ENCODE results near the gene KATNAL1. TPM values are rescaled to one million over a fixed set of nuclear protein-coding genes. Genes with fewer than 3 reads are reported as not detected.
A peak's percentile ranks its signal among the peaks of the same experiment; 100 is the strongest.

KATNAL1 gene
- total RNA-seq, 1 donor from 2014 or later, result 29.3 TPM

GRCh38 chr13:30173303-30173610, 134.1 kb downstream of the KATNAL1 start:
- H3K4me1 Mint-ChIP-seq (ENCODE audit: unreplicated experiment), result no peaks in the 10 kb centered on the region
- H3K4me3 Mint-ChIP-seq (ENCODE audit: unreplicated experiment), result no peak overlapping the region
- H3K9me3 Mint-ChIP-seq (ENCODE audit: unreplicated experiment), result no peaks in the 10 kb centered on the region
- H3K27ac Mint-ChIP-seq (ENCODE audit: unreplicated experiment), result no peak overlapping the region
- no peaks in the 10 kb centered on the region for H3K27me3 Mint-ChIP-seq (ENCODE audit: unreplicated experiment)
- no peaks in the 10 kb centered on the region for H3K36me3 Mint-ChIP-seq (ENCODE audit: unreplicated experiment)
- TF ChIP-seq, protein P1, sequence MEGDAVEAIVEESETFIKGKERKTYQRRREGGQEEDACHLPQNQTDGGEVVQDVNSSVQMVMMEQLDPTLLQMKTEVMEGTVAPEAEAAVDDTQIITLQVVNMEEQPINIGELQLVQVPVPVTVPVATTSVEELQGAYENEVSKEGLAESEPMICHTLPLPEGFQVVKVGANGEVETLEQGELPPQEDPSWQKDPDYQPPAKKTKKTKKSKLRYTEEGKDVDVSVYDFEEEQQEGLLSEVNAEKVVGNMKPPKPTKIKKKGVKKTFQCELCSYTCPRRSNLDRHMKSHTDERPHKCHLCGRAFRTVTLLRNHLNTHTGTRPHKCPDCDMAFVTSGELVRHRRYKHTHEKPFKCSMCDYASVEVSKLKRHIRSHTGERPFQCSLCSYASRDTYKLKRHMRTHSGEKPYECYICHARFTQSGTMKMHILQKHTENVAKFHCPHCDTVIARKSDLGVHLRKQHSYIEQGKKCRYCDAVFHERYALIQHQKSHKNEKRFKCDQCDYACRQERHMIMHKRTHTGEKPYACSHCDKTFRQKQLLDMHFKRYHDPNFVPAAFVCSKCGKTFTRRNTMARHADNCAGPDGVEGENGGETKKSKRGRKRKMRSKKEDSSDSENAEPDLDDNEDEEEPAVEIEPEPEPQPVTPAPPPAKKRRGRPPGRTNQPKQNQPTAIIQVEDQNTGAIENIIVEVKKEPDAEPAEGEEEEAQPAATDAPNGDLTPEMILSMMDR (IDR thresholded peaks at IDR 0.05), result no peak
- no peak for DNase-seq (ENCODE audit: extremely low spot score, unreplicated experiment)

GRCh38 chr13:30172593-30173302, 134.6 kb downstream of the KATNAL1 start:
- H3K36me3 Mint-ChIP-seq (ENCODE audit: unreplicated experiment), result no peaks in the 10 kb centered on the region
- no peak overlapping the region for H3K4me3 Mint-ChIP-seq (ENCODE audit: unreplicated experiment)
- TF ChIP-seq, protein P1 (IDR thresholded peaks at IDR 0.05), result no peak
- H3K9me3 Mint-ChIP-seq (ENCODE audit: unreplicated experiment), result no peaks in the 10 kb centered on the region
- DNase-seq (ENCODE audit: extremely low spot score, unreplicated experiment), result no peak
- no peaks in the 10 kb centered on the region for H3K27me3 Mint-ChIP-seq (ENCODE audit: unreplicated experiment)
- no peak overlapping the region for H3K27ac Mint-ChIP-seq (ENCODE audit: unreplicated experiment)
- H3K4me1 Mint-ChIP-seq (ENCODE audit: unreplicated experiment), result no peaks in the 10 kb centered on the region

GRCh38 chr13:30170569-30170968, 136.8 kb downstream of the KATNAL1 start:
- Mint-ChIP-seq H3K9me3 (ENCODE audit: unreplicated experiment) (no peaks in the 10 kb centered on the region), H3K36me3 (ENCODE audit: unreplicated experiment) (no peaks in the 10 kb centered on the region), H3K4me1 (ENCODE audit: unreplicated experiment) (no peaks in the 10 kb centered on the region), H3K27me3 (ENCODE audit: unreplicated experiment) (peaks cover 12% of the 10 kb centered on the region), H3K4me3 (ENCODE audit: unreplicated experiment) (no peak overlapping the region), H3K27ac (ENCODE audit: unreplicated experiment) (no peak overlapping the region)
- TF ChIP-seq, protein P1 (IDR thresholded peaks at IDR 0.05), result no peak
- DNase-seq (ENCODE audit: extremely low spot score, unreplicated experiment), result no peak

GRCh38 chr13:30169442-30169841, 137.9 kb downstream of the KATNAL1 start:
- H3K27ac Mint-ChIP-seq (ENCODE audit: unreplicated experiment), result no peak overlapping the region
- no peaks in the 10 kb centered on the region for H3K9me3 Mint-ChIP-seq (ENCODE audit: unreplicated experiment)
- no peaks in the 10 kb centered on the region for H3K36me3 Mint-ChIP-seq (ENCODE audit: unreplicated experiment)
- H3K4me3 Mint-ChIP-seq (ENCODE audit: unreplicated experiment), result no peak overlapping the region
- H3K27me3 Mint-ChIP-seq (ENCODE audit: unreplicated experiment), result peaks cover 21% of the 10 kb centered on the region
- H3K4me1 Mint-ChIP-seq (ENCODE audit: unreplicated experiment), result no peaks in the 10 kb centered on the region
- TF ChIP-seq, protein P1 (IDR thresholded peaks at IDR 0.05), result no peak
- no peak for DNase-seq (ENCODE audit: extremely low spot score, unreplicated experiment)

DNA sequence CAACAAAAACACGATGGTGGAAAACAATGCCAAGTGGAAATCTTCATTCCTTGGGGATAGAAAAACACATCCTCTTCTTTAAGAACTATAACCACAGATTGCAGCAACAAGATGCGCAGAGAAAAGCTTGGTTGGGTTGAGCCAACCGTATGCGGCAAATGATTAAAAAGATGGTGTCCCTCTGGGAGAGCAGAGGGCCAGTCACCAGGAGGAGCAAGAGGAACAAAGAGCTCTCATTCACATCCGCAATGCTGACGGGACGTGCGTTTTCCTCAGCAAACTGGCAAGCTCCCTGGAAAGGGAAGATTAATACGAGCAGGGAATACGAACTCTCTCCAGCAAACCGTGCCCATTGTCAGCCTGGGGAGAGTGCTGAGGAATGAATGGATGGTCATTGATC, 141.6 kb downstream of the KATNAL1 start:
- DNase-seq (ENCODE audit: extremely low spot score, unreplicated experiment), result no peak
- no peak overlapping the region for H3K4me3 Mint-ChIP-seq (ENCODE audit: unreplicated experiment)
- no peaks in the 10 kb centered on the region for H3K4me1 Mint-ChIP-seq (ENCODE audit: unreplicated experiment)
- H3K27me3 Mint-ChIP-seq (ENCODE audit: unreplicated experiment), result peaks cover 29% of the 10 kb centered on the region
- TF ChIP-seq, protein P1 (IDR thresholded peaks at IDR 0.05), result peak; percentile 10
- peaks cover 5% of the 10 kb centered on the region for H3K9me3 Mint-ChIP-seq (ENCODE audit: unreplicated experiment)
- H3K36me3 Mint-ChIP-seq (ENCODE audit: unreplicated experiment), result no peaks in the 10 kb centered on the region
- H3K27ac Mint-ChIP-seq (ENCODE audit: unreplicated experiment), result no peak overlapping the region
